SK-N-SH treated with all-trans-retinoic acid at 6 μM for 48 hours (cell line): ENCODE data around the gene ASPA.

Source experiments
- ARNTL ChIP-seq: fragments of 450-650 bp; formaldehyde crosslinking; IDR thresholded peaks from 2 replicates; pipeline ENCODE4 v1.5.0; 2020; ENCODE audit warnings: low read depth, mild to moderate bottlenecking, moderate library complexity, borderline replicate concordance
- BACH2 ChIP-seq: fragments of 250-450 bp; sonication (Bioruptor Pico); IDR thresholded peaks from 2 replicates; pipeline ENCODE4 v1.9.0; 2021; ENCODE audit warnings: mild to moderate bottlenecking, borderline replicate concordance
- GLIS3 ChIP-seq: fragments of 250-450 bp; sonication (Bioruptor Pico); IDR thresholded peaks from 2 replicates; pipeline ENCODE4 v1.5.0; 2020; ENCODE audit warnings: mild to moderate bottlenecking, moderate library complexity
- ISL1 ChIP-seq: fragments of 250-450 bp; sonication (Bioruptor Pico); IDR thresholded peaks from 2 replicates; pipeline ENCODE4 v2.1.2; 2022; ENCODE audit warnings: mild to moderate bottlenecking, moderate library complexity
- OSR1 ChIP-seq: fragments of 250-450 bp; sonication (Bioruptor Pico); IDR thresholded peaks from 2 replicates; pipeline ENCODE4 v1.8.0; 2022; ENCODE audit warnings: moderate library complexity, mild to moderate bottlenecking, inconsistent platforms
- PATZ1 ChIP-seq: fragments of 250-450 bp; sonication (Bioruptor Pico); IDR thresholded peaks from 2 replicates; pipeline ENCODE4 v1.8.0; 2020; ENCODE audit warnings: mild to moderate bottlenecking, moderate library complexity, borderline replicate concordance
- POU6F1 ChIP-seq: fragments of 250-450 bp; sonication (Bioruptor Pico); IDR thresholded peaks from 2 replicates; pipeline ENCODE4 v1.8.0; 2021; ENCODE audit warnings: low read depth, mild to moderate bottlenecking, moderate library complexity, borderline replicate concordance
- PPARA ChIP-seq: fragments of 250-450 bp; sonication (Bioruptor Pico); IDR thresholded peaks from 2 replicates; pipeline ENCODE4 v1.5.0; 2020; ENCODE audit warnings: mild to moderate bottlenecking, borderline replicate concordance
- RARB ChIP-seq: fragments of 250-450 bp; sonication (Bioruptor Pico); IDR thresholded peaks from 2 replicates; pipeline ENCODE4 v1.8.0; 2021; ENCODE audit warnings: mild to moderate bottlenecking, moderate library complexity
- SNAI2 ChIP-seq: fragments of 250-450 bp; sonication (Bioruptor Pico); IDR thresholded peaks from 2 replicates; pipeline ENCODE4 v1.5.0; 2020; ENCODE audit warnings: mild to moderate bottlenecking, moderate library complexity
- ZC3H10 ChIP-seq: fragments of 250-450 bp; sonication (Bioruptor Pico); IDR thresholded peaks from 2 replicates; pipeline ENCODE4 v1.5.1; 2021; ENCODE audit warnings: mild to moderate bottlenecking, moderate library complexity
- ZFP30 ChIP-seq: fragments of 450-650 bp; formaldehyde crosslinking; IDR thresholded peaks from 2 replicates; pipeline ENCODE4 v1.5.0; 2022; ENCODE audit warnings: mild to moderate bottlenecking, moderate library complexity
- ZNF70 ChIP-seq: fragments of 450-650 bp; formaldehyde crosslinking; IDR thresholded peaks from 2 replicates; pipeline ENCODE4 v1.5.0; 2020; ENCODE audit warnings: mild to moderate bottlenecking, moderate library complexity

- no peak for TF ChIP-seq ISL1 (CRISPR knock-in tag)
- TF ChIP-seq RARB (CRISPR knock-in tag), result no peak
- no peak for TF ChIP-seq ZFP30 (CRISPR knock-in tag)
- TF ChIP-seq ARNTL (CRISPR knock-in tag), result no peak
- no peak for TF ChIP-seq POU6F1 (CRISPR knock-in tag)
- TF ChIP-seq PPARA (CRISPR knock-in tag), result no peak
- no peak for TF ChIP-seq ZNF70 (CRISPR knock-in tag)
- no peak for TF ChIP-seq PATZ1
- TF ChIP-seq SNAI2 (CRISPR knock-in tag), result no peak
- TF ChIP-seq ZC3H10, result no peak
- no peak for TF ChIP-seq OSR1
- no peak for TF ChIP-seq GLIS3
- TF ChIP-seq BACH2 (CRISPR knock-in tag), result no peak
Observed at GRCh38 chr17:3549610-3550162, 73.9 kb downstream of the ASPA start.
